HUDEP-2 (cell line): ENCODE measurements around the gene FRAT2.
A peak's percentile ranks its signal among the peaks of the same experiment; 100 is the strongest.
"Not testable (repeated sequence)": the region's sequence is repeated elsewhere in the genome, so short reads cannot be mapped to it uniquely, and the experiment has no call there.

ENCODE experiments used
- DNase-seq, 76 experiments: peaks; one replicate each; lab custom pipeline; 2025; ENCODE audit not compliant: unreplicated experiment in 76 of 76; lab: John Stamatoyannopoulos, UW

The FRAT2 gene

GRCh38 chr10:97356918-97357317 lies 22.4 kb upstream of the FRAT2 start:
- DNase-seq = no peak

- no peak for DNase-seq
Observed at GRCh38 chr10:97356318-97356914, 21.9 kb upstream of the FRAT2 start.

- peak in 4 of 76 experiments; percentile 5 to 19 (median 8) for DNase-seq
Observed at GRCh38 chr10:97355571-97355975, 21.0 kb upstream of the FRAT2 start.

- DNase-seq = no peak
Observed at GRCh38 chr10:97353945-97354344, 19.4 kb upstream of the FRAT2 start.

- no peak for DNase-seq
Observed at GRCh38 chr10:97349752-97350513, 15.4 kb upstream of the FRAT2 start.

DNA sequence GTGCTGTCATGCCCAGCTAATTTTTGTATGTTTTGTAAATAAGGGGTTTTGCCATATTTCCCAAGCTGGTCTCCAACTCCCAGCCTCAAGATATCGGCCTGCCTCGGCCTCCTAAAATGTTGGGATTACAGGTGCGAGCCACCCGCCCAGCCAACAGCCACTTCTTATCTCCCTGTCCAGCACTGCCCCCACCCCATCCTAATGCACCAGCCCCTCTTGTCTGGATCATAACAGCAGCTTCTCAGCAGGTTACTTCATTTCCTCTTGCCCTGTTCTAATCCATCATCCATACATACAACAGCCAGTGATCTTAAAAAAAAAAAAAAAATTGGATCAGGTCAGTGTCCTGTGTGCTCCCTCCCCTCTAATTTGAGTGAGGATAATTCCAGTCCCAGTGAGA lies 12.8 kb upstream of the FRAT2 start:
- DNase-seq = no peak

GRCh38 chr10:97343664-97344063 lies 9.1 kb upstream of the FRAT2 start:
- DNase-seq = not testable (repeated sequence)

GRCh38 chr10:97341416-97341815 lies 6.9 kb upstream of the FRAT2 start:
- DNase-seq = no peak

- no peak for DNase-seq
Observed at GRCh38 chr10:97338041-97338440, 3.5 kb upstream of the FRAT2 start.

GRCh38 chr10:97336942-97337831 lies 2.7 kb upstream of the FRAT2 start:
- no peak for DNase-seq

GRCh38 chr10:97336446-97336845 lies 1.9 kb upstream of the FRAT2 start:
- no peak for DNase-seq

GRCh38 chr10:97336006-97336405 lies 1.5 kb upstream of the FRAT2 start:
- DNase-seq = no peak

DNA sequence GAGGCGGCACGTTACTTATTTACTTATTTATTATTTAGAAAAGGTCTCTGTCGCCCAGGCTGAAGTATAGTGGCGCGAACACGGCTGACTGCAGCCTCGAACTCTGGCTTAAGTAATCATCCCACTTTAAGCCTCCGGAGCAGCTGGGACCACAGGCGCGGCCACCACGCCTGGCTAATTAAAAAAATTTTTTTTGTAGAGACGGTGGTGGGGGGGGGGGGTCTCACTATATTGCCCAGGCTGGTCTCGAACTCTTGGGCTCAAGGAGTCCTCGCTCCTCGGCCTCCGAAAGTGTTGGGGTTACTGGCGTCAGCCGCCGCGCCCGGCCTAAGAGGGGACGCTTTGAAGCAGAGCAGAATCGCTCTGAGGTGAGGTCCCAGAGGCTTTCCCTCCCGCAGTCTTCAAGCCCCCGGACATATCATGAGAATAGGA lies 675 bp upstream of the FRAT2 start:
- DNase-seq = no peak

DNA sequence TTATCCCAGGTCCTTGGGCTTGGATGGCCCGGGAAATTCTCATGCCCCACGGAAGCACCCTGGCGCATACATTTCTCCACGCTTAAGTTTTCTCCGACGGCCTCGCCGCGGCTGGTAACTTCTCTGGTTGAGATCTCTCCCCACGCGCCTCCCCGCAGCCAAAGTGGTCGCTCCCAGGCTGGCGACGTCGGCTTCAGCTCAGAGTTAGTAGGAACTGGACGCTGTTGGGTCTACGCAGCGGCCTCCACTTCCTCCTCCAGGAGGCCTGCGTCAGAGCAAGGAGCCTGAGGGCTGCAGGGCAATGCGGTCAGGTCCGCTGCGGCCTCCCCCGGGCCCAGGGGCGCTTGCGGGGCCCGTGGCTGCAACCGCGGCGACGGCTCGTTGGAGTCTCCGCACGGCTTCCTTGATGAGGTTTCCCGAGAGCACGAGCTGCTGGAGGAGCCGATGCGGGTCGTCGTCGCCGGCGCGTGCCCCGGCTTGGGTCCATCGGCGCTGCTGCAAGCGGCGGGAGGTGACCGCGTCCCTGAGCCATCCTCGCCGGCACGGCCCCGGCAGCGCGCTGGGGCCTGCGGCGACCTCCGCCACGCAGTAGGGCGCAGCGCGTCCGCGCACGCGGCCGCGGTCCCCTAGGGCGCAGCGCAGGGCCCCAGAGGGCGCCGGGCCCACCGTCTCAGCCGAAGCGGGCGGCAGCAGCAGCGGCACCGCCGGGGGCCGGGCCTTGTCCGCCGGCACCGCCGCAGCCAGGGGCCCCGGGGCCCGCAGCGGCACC lies 744 bp downstream of the FRAT2 start:
- peak in 32 of 76 experiments; percentile 3 to 63 (median 36) for DNase-seq

DNA sequence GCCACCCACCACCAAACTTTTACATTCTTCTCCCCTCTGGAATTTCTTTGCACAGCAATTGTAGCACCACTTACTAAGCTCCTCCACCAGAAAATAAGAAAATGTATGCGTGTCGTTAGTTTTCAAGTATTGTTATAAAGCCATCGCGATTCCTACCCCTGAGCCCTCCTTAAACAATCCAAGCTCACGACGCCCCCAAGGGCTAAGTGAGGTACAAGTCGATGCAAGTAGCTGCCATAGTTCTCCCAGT lies 1.3 kb downstream of the FRAT2 start:
- DNase-seq = peak in 18 of 76 experiments; percentile 11 to 57 (median 38)

DNA sequence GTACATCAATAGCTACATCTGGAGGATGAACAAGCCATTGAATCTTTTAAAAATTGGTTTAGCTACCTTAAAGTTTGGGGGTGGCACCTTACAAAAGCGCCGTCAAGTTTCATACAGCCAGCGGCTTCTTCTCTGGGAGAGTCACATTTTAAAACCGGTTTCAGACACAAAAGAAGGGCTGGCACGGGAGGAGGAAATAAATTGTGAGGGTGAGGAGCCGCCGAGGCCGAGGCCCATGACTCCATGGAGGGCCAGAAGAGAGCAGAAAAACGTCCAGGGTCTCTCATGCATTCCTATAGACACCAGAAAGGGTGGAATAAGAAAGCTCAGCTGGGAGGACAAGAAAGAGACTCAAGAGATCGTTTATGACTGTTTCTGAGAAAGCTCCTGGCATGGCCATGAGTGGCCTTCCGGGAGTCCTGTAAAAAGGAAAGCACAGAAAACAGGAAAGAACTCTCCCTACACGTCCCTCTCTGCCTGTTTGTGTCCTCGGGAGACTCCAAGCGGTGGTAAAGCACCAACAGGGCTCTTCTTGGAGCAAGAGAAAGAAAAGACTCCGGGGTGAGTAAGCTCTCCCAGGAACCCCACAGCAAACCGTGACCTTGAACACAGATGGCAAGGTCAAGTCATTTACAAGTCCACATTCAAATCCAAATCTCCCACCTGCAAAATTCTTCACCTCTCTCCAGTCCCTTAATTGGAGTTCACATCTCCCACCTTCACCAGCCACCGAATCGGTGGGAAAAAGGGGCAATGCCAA lies 1.8 kb downstream of the FRAT2 start:
- DNase-seq = peak in 18 of 76 experiments; percentile 16 to 57 (median 33)

GRCh38 chr10:97331153-97331703 lies 3.3 kb downstream of the FRAT2 start:
- peak in 10 of 76 experiments; percentile 8 to 49 (median 28) for DNase-seq

DNA sequence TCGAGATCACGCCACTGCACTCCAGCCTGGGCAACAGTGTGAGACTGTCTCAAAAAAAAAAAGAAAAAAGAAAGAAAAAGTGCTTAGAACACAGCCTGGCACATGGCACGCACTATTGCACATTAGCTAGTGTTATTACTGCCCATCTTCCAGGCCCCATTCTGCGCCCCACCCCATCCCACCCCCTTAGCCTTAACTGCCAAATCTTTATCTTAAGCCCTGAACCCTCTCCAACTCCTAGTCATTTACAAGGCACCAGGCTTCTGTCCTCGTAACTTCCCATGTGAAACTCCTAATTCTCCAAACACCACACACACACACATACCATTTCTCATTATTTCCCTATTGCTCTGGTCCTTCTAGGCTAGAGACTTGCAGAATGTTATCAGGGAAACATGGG lies 4.8 kb downstream of the FRAT2 start:
- DNase-seq = peak in 38 of 76 experiments; percentile 10 to 60 (median 27)

GRCh38 chr10:97328646-97329453 lies 5.7 kb downstream of the FRAT2 start:
- peak in 16 of 76 experiments; percentile 13 to 56 (median 30) for DNase-seq
